ENCODE results near the gene SLCO3A1.

SLCO3A1 gene

GRCh38 chr15:92158426-92158825 lies 304.9 kb downstream of the SLCO3A1 start:
- TF ChIP-seq CTCF (IDR thresholded peaks at IDR 0.05; ENCODE audit: low read depth, low read length), result no peak
- no peak overlapping the region for H3K27ac ChIP-seq
- H3K4me3 ChIP-seq (ENCODE audit: low read depth, low read length), result no peak overlapping the region
- H3K27me3 ChIP-seq (ENCODE audit: insufficient read depth, low read depth, severe bottlenecking), result peaks cover 75% of the 10 kb centered on the region
- no peaks in the 10 kb centered on the region for H3K9me3 ChIP-seq (ENCODE audit: severe bottlenecking)
- no peaks in the 10 kb centered on the region for H3K36me3 ChIP-seq
- DNase-seq, result no peak

GRCh38 chr15:92159481-92159880 lies 306.0 kb downstream of the SLCO3A1 start:
- TF ChIP-seq CTCF (IDR thresholded peaks at IDR 0.05; ENCODE audit: low read depth, low read length), result no peak
- DNase-seq, result no peak
- Histone ChIP-seq H3K27me3 (ENCODE audit: insufficient read depth, low read depth, severe bottlenecking) (peaks cover 71% of the 10 kb centered on the region), H3K36me3 (no peaks in the 10 kb centered on the region), H3K4me3 (ENCODE audit: low read depth, low read length) (no peak overlapping the region), H3K9me3 (ENCODE audit: severe bottlenecking) (no peaks in the 10 kb centered on the region), H3K27ac (no peak overlapping the region)

- H3K27me3 ChIP-seq (ENCODE audit: insufficient read depth, low read depth, severe bottlenecking), result peaks cover 67% of the 10 kb centered on the region
- no peak overlapping the region for H3K27ac ChIP-seq
- no peak for DNase-seq
- no peak overlapping the region for H3K4me3 ChIP-seq (ENCODE audit: low read depth, low read length)
- no peaks in the 10 kb centered on the region for H3K9me3 ChIP-seq (ENCODE audit: severe bottlenecking)
- no peaks in the 10 kb centered on the region for H3K36me3 ChIP-seq
- TF ChIP-seq CTCF (IDR thresholded peaks at IDR 0.05; ENCODE audit: low read depth, low read length), result no peak
These were observed 306.7 kb downstream of the SLCO3A1 start for GRCh38 chr15:92159906-92160841.

GRCh38 chr15:92161039-92161670 lies 307.6 kb downstream of the SLCO3A1 start:
- peaks cover 63% of the 10 kb centered on the region for H3K27me3 ChIP-seq (ENCODE audit: insufficient read depth, low read depth, severe bottlenecking)
- TF ChIP-seq CTCF (IDR thresholded peaks at IDR 0.05; ENCODE audit: low read depth, low read length), result no peak
- no peak for DNase-seq
- no peak overlapping the region for H3K4me3 ChIP-seq (ENCODE audit: low read depth, low read length)
- no peaks in the 10 kb centered on the region for H3K9me3 ChIP-seq (ENCODE audit: severe bottlenecking)
- H3K27ac ChIP-seq, result no peak overlapping the region
- H3K36me3 ChIP-seq, result no peaks in the 10 kb centered on the region

- DNase-seq, result no peak
- peaks cover 60% of the 10 kb centered on the region for H3K27me3 ChIP-seq (ENCODE audit: insufficient read depth, low read depth, severe bottlenecking)
- H3K4me3 ChIP-seq (ENCODE audit: low read depth, low read length), result no peak overlapping the region
- no peak for TF ChIP-seq CTCF (IDR thresholded peaks at IDR 0.05; ENCODE audit: low read depth, low read length)
- no peaks in the 10 kb centered on the region for H3K9me3 ChIP-seq (ENCODE audit: severe bottlenecking)
- no peaks in the 10 kb centered on the region for H3K36me3 ChIP-seq
- no peak overlapping the region for H3K27ac ChIP-seq
These were observed 309.1 kb downstream of the SLCO3A1 start for GRCh38 chr15:92162657-92163056.

All from WERI-Rb-1 (cell line).